ENCODE data around the gene NES. TPM values are rescaled to one million over a fixed set of nuclear protein-coding genes. Genes with fewer than 3 reads are reported as not detected.

The NES gene
- total RNA-seq, 2 experiments from 2014 or later, result not detected

DNA sequence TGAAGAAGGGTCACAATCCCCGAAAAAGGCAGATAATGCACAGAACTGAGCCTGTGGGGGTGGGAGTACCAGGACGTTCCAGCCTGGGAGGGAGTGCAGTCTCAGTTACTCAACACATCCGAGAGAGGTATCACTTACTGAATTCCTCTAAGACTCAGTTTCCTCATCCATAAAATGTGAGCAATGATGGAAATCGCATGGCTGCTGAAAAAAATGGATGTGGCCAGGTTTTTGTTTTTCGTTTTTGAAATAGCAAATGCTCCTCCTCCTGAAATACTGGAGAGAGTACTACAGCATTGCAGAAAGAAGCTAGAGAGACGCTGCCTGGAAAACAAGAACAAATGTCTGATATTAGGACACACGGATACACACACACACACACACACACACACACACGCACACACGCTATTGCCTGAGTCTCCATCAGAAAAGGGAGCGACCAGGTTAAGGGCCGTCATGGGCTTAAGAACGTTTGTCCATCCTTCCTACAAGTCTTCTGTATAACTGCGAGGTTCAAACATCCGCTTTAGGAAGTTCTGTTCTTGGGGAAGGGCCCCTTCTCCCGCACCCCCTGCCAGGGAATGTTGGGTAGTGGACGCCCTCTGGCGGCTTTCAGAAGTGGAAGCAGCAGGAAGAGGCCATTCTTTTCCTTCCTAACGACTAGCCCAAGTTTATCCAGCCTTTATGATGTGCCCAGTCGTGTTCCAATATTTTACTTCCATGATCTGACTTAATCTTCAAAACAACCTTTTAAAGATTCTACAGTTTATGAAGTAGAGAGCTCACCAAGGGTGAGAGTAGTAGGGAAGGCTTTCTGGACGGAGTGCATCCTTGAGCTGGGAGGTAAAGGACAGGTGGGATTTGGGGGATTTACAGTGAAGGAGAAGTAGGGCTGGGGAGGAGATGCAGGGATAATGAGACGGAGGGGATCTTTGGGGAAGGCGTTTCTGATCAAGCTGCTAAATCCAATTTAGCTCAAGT lies 699 bp upstream of the NES start:
- TF ChIP-seq, protein P1, sequence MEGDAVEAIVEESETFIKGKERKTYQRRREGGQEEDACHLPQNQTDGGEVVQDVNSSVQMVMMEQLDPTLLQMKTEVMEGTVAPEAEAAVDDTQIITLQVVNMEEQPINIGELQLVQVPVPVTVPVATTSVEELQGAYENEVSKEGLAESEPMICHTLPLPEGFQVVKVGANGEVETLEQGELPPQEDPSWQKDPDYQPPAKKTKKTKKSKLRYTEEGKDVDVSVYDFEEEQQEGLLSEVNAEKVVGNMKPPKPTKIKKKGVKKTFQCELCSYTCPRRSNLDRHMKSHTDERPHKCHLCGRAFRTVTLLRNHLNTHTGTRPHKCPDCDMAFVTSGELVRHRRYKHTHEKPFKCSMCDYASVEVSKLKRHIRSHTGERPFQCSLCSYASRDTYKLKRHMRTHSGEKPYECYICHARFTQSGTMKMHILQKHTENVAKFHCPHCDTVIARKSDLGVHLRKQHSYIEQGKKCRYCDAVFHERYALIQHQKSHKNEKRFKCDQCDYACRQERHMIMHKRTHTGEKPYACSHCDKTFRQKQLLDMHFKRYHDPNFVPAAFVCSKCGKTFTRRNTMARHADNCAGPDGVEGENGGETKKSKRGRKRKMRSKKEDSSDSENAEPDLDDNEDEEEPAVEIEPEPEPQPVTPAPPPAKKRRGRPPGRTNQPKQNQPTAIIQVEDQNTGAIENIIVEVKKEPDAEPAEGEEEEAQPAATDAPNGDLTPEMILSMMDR (IDR thresholded peaks at IDR 0.05), result peak; percentile 82
- Mint-ChIP-seq H3K27me3 (peaks cover 59% of the 10 kb centered on the region), H3K4me3 (no peak overlapping the region), H3K9me3 (no peaks in the 10 kb centered on the region), H3K36me3 (ENCODE audit: low read depth) (no peaks in the 10 kb centered on the region), H3K4me1 (ENCODE audit: low read depth) (peaks cover 14% of the 10 kb centered on the region), H3K27ac (no peak overlapping the region)
- ChIA-PET POLR2A (interaction anchor here (0.6 to 1.4 kb wide), 5 partner anchors 16 to 65 kb away, joined by 3 to 5 read pairs (median 3); no protein-coding TSS in a partner anchor), CTCF (interaction anchor here (0.7 to 7.5 kb wide), 24 partner anchors 10 to 307 kb away, joined by 3 to 85 read pairs (median 4); partner anchors contain the start of genes CRABP2 and METTL25B)
- peak; percentile 45 for ATAC-seq
- intact Hi-C loops (cut with micrococcal nuclease), result no loop called here
- DNase-seq, result peak; percentile 53

DNA sequence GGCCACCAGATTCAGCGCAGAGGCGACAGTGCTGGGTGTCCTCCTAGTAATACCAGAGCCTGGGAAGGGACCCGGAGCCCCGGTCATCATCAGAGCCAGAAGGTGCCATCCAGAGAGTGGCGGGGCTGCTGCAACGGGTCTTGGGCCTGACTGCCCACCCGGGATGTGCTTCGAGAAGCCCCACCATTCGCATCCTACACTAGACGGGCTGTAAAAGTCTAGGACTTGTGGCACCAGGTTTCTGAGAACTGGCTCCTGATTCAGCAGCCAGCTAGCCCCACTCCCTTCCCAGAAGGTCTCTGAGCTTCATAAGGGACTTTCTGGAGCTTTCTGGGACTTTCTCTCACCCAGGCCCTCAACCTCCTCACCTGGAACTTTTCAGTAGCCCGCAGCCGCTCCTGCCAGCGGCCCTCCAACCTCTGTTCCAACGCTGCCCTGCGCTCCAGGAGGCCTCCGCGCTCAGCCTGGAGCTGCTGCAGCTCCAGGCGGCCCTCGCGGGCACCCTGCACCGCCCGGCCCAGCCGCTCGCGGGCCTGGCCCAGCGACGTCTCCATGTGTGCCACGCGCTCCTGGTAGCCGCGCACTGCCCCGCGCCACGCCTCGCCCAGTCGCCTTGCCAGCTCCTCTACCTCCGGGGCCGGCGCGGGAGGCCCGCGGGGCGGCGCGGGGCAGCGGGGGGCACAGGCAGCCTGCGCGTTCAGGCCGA lies 940 bp downstream of the NES start:
- intact Hi-C loops (cut with micrococcal nuclease), result no loop called here
- H3K36me3 Mint-ChIP-seq (ENCODE audit: low read depth), result no peaks in the 10 kb centered on the region
- H3K4me1 Mint-ChIP-seq (ENCODE audit: low read depth), result peaks cover 14% of the 10 kb centered on the region
- TF ChIP-seq, protein P1 (IDR thresholded peaks at IDR 0.05), result no peak
- ATAC-seq, result no peak
- H3K4me3 Mint-ChIP-seq, result no peak overlapping the region
- ChIA-PET POLR2A (interaction anchor here (0.6 to 2.8 kb wide), 4 partner anchors 14 to 225 kb away, joined by 3 to 12 read pairs (median 4); no protein-coding TSS in a partner anchor), CTCF (interaction anchor here (0.7 to 7.5 kb wide), 16 partner anchors 9 to 291 kb away, joined by 3 to 85 read pairs (median 4); partner anchors contain the start of gene METTL25B)
- peaks cover 55% of the 10 kb centered on the region for H3K27me3 Mint-ChIP-seq
- H3K9me3 Mint-ChIP-seq, result no peaks in the 10 kb centered on the region
- no peak overlapping the region for H3K27ac Mint-ChIP-seq
- DNase-seq, result no peak

DNA sequence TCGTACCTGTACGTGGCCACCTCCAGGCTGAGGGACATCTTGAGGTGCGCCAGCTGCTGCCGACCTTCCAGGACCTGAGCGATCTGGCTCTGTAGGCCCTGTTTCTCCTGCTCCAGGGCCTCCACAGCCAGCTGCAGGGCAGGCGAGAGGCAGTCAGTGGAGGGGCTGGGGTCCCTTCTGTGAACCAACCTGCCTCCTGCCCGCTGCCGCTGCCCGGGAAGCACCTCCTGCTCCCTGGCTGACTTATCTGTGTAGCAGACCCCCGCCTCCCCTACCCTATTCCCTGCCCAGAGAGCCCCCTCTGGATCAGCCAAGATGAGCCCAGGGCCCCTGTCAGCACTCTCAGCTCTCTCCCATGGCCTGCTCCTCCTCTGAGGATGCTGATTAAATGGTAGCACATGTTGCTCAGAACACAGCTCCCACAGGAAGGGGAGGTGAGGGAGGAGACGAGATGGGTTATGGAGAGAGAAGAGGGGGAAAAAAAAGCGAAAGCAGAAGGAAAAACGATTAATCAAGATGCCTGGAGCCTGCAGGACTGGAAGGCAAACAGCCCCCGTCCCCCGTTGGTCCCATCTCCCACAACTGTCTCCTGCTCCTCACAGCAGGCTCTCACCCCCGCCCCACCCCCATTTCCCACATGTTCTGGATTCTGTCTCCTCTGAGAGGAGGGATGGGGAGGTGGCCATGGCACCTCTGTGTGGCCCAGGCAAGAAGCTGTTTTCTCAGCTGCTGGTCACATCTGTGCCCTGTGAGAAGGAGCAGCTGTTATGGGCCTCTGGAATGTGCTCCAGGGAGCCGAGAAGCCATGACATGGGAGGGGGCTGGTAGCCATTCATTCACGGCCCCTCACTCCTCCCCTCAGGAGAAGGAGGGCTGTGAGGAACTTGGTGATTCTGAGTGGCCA lies 1.7 kb downstream of the NES start:
- POLR2A ChIA-PET, result interaction anchor here (1.5 to 2.8 kb wide), 2 partner anchors 15 to 16 kb away, joined by 4 to 12 read pairs; no protein-coding TSS in a partner anchor

More for the DNA sequence above, 1.7 kb downstream of the NES start:
- TF ChIP-seq, protein P1 (IDR thresholded peaks at IDR 0.05), result no peak
- Mint-ChIP-seq H3K27ac (no peak overlapping the region), H3K36me3 (ENCODE audit: low read depth) (no peaks in the 10 kb centered on the region), H3K9me3 (no peaks in the 10 kb centered on the region), H3K27me3 (peaks cover 52% of the 10 kb centered on the region), H3K4me1 (ENCODE audit: low read depth) (peaks cover 14% of the 10 kb centered on the region), H3K4me3 (no peak overlapping the region)
- intact Hi-C loops (cut with micrococcal nuclease), result no loop called here
- no peak for ATAC-seq
- DNase-seq, result no peak
- CTCF ChIA-PET, result interaction anchor here (1.0 to 7.5 kb wide), 10 partner anchors 10 to 249 kb away, joined by 3 to 85 read pairs (median 21); partner anchors contain the start of gene METTL25B
